A172 (cell line): ENCODE results near the gene TMED1. TPM values are rescaled to one million over a fixed set of nuclear protein-coding genes. Genes with fewer than 3 reads are reported as not detected.

Experiments used
- DNase-seq: peaks from one replicate; pipeline ENCODE4 v3.0.0-alpha.2; 2015; ENCODE audit warnings: low spot score
- total RNA-seq: library from RNA; depleted of rRNA; stranded (reverse); fragments of >200 nt; shearing (Covaris generic); gene quantifications from 2 replicates; pipeline ENCODE4 v1.2.3, GENCODE V29; 2014; rRNA removed

TMED1 gene
- total RNA-seq, 1 experiment from 2014 or later, result 53.2 TPM

DNA sequence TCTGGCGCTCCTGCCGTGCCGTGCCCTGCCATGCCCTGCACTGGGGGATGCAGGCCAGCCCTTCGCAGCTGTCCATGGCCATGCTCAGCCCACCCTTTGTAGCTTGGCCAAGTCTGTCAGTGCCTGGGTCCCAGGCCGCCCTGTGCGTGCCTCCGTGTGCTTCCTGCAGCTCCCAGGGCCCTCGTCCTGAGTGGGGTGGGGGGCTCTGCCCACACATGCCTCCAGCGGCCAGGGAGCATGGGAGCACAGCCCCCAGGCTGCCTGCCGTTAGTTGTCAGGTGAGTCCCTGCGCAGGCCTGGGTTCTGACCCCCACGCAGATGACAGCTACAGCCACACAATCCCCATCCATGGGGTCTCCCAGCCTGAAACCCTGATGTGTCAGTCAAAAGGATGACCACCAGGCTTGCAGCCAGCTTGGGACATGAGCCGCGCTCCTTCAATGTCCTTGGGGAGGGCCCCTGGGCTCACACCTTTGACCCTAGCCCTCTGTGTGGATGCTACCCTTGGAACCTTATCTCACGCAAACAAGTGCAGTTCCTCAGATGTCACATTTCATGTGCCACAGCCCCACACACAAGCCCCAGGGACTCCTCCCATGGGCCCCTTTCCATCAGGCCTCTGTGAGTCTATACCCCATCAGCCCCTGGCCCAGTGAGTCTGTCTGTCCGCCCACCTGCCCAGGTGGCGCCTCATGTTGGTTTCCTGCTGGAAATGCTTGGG lies 24.5 kb downstream of the TMED1 start:
- no peak for DNase-seq

- DNase-seq, result no peak
These were observed 26.2 kb downstream of the TMED1 start for GRCh38 chr19:10809651-10810285.

DNA sequence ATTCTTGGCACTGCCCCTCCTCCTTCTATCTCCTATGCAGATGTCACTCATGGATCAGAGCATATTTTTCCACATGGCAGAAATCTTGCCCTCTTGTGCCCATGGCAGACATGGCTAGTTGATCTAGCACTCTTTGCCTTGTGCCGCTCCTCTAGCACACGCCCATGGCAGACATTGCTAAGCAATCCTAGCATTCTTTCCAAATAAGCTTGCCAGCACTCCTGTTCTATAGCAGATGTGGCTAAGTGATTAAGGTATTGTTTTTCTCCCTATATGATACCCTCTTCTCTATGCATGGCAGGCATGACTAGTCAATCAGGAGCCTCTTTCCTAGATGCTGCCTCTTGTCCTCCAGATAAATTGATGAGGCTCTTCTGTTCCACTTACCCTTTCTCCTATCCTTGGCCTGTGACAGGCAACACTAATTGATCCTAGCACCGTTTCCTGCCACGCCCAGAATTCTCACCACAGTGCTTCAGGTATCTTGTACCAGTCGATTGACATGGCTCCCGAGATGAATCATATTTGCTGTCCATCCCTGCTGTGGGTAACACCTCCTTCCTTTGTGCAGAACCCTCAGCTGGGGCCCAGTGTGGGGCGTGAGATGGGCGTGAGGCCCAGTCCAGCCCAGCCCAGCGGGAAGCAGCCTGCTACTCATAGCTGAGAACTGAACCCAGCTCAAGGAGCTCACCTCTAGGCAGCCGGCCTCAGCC lies 26.9 kb downstream of the TMED1 start:
- peak; percentile 79 for DNase-seq

- no peak for DNase-seq
These were observed 30.2 kb downstream of the TMED1 start for GRCh38 chr19:10805758-10806247.

- DNase-seq, result no peak
These were observed 30.8 kb downstream of the TMED1 start for GRCh38 chr19:10805065-10805757.

- no peak for DNase-seq
These were observed 32.8 kb downstream of the TMED1 start for GRCh38 chr19:10803252-10803651.

- DNase-seq, result no peak
These were observed 33.5 kb downstream of the TMED1 start for GRCh38 chr19:10802479-10802878.

GRCh38 chr19:10800488-10800887 lies 35.5 kb downstream of the TMED1 start:
- DNase-seq, result no peak

DNA sequence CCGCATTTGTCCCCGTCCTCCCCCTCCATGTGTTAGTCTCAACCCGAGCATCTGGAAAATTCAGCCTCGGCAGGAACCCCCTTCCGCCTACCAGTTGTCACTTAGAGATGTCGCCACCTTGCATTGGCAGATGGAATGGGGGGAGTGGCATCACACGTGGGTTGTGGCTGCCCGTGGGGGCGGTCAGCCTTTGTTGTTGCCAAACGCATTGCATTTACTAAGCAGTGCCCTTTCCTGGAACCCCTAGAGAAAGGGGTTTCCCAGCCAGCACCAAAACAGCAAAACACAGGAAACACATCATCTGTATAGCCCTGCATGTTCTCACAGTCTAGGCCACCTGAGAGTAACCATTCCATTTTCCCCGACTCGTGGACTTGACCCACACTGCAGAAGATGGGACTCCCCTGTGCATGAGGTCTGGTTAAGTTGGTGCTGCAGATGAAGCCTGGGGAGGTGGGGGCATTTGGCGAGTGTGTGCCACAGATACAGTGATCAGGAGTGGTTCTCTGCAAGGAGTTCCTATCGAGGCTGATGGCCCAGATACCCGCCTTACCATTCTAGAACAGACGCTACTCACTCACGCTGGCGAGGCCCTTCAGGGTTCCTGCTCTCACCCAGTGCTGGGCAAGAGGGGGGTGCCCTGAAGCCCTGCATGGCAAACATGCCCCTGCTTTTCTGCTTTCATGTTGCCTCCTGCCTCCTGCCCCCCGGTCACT lies 38.3 kb downstream of the TMED1 start:
- DNase-seq, result no peak

DNA sequence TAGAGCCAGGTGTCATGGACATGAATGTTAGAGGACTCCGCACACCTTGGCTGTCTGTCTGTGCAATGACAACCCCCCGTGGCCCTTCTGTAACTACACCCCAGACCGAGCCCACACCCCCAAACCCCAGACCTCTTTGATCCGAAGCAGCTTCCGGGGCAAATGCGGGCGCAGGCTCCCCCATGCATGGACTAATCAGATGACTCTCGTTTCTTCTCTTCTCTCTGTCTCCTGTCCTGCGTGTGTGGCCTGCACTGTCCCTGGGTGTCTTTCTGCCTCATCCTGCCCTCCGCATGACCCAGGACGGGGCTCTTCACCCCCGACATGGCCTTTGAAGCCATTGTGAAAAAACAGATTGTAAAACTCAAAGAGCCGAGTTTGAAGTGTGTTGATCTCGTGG lies 38.9 kb downstream of the TMED1 start:
- DNase-seq, result no peak

DNA sequence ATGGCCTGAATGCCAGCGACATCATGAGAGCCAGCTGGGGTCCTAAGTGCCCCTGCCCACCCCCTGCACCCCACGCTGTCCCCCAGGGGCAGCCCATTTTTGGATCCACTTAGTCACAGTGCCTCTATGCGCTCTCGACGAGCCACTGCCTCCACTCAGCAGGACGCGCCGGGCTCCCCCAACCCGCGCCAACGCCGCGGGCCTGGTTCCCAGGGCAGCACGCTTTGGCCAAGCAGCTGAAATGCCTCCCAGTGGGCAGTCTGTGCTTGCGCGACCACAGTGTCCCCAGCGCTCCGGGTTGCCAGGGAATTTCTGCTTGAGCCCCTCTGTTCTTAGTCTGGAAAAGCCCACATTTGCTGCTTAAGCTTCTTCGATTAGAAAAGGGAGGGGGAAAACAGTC lies 39.4 kb downstream of the TMED1 start:
- no peak for DNase-seq

- DNase-seq, result no peak
These were observed 46.1 kb downstream of the TMED1 start for GRCh38 chr19:10789866-10790265.

- DNase-seq, result no peak
These were observed 47.9 kb downstream of the TMED1 start for GRCh38 chr19:10788146-10788545.

DNA sequence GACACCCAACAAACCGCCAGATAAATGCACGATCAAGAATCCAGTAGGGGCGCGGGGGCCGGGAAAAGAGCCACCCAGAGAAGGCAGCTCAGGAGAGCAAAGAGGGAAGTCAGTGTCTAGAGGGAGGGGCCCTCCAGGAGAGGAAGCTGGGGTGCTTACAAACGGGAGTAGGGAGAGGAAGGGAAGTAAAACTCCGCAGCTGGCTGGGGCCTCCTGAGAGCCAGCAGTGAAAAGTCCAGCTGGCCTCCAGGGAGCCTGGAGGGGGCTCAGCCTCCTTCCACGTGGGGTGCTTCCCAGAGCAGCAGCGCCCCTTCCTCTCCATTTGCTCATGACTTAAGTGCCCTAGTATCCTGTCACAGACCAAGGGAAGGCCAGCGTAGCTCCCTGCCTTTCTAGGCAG lies 51.8 kb downstream of the TMED1 start:
- no peak for DNase-seq

DNA sequence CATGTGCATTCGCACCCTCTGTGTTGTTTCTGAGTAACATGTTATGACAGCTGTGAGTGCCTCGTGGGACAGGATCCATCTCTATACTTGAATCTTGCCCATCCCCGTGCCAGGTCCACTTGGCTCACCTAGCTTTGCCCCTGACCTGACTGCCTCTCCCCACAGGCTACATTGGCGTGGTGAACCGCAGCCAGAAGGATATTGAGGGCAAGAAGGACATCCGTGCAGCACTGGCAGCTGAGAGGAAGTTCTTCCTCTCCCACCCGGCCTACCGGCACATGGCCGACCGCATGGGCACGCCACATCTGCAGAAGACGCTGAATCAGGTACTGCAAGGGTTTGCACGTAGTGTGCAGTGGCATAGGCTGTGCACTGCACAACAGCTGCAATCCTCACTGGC lies 53.2 kb downstream of the TMED1 start:
- no peak for DNase-seq

Other genes starting within 250 kb of the TMED1 start
- 39.4 and 41.9 TPM in 2 replicates for gene AP1M2, start 248.9 kb downstream of the TMED1 start, total RNA-seq
- gene SLC44A2, start 210.7 kb downstream of the TMED1 start, total RNA-seq, result 54.9 and 327 TPM in 2 replicates
- 171 and 172 TPM in 2 replicates for gene ILF3, start 181.9 kb downstream of the TMED1 start, total RNA-seq
- gene QTRT1, start 134.8 kb downstream of the TMED1 start, total RNA-seq, result 43.0 and 48.8 TPM in 2 replicates
- gene DNM2, start 118.1 kb downstream of the TMED1 start, total RNA-seq, result 51.7 and 56.0 TPM in 2 replicates
- gene C19orf38, start 12.2 kb upstream of the TMED1 start, total RNA-seq, result 0.22 and 1.5 TPM in 2 replicates
- gene CARM1, start 35.3 kb upstream of the TMED1 start, total RNA-seq, result 46.6 and 53.0 TPM in 2 replicates
- gene YIPF2, start 92.4 kb upstream of the TMED1 start, total RNA-seq, result 59.4 and 72.8 TPM in 2 replicates
- gene TIMM29, start 92.6 kb upstream of the TMED1 start, total RNA-seq, result 45.6 and 56.0 TPM in 2 replicates
- gene SMARCA4, start 124.8 kb upstream of the TMED1 start, total RNA-seq, result 130 and 194 TPM in 2 replicates